Stimulated activated naive B cell treated with anti-CD40 and anti-IgM and Interleukin-4, amounts not matched to agents 10 μg/mL and 1 μg/mL and 100 μg/mL, for 72 hours (primary cell): ENCODE results near the gene PCDHGC3.

ENCODE experiments used
- ATAC-seq, 2 donors: fragments of 150-1000 bp; cut with Tn5 transposase; replicated peaks; 2 replicates each; pipeline ENCODE4 v1.10.0; 2021; ENCODE audit warnings: moderate library complexity in 1 of 2
- DNase-seq: peaks from one replicate; pipeline ENCODE4 v3.0.0; 2021
- H3K27ac Mint-ChIP-seq: one replicate; pipeline ENCODE4 v1.8.0; 2022; ENCODE audit warnings: mild to moderate bottlenecking, mixed read lengths
- H3K27me3 Mint-ChIP-seq, 2 donors: one replicate each; pipeline ENCODE4 v1.8.0; 2022; ENCODE audit warnings: mixed read lengths in 2 of 2
- H3K36me3 Mint-ChIP-seq, 2 donors: one replicate each; pipeline ENCODE4 v1.8.0; 2022; ENCODE audit warnings: mixed read lengths in 2 of 2, mild to moderate bottlenecking in 1 of 2
- H3K4me1 Mint-ChIP-seq, 2 donors: one replicate each; pipeline ENCODE4 v1.8.0; 2022; ENCODE audit warnings: mixed read lengths in 2 of 2, mild to moderate bottlenecking in 1 of 2
- H3K4me3 Mint-ChIP-seq, 2 donors: one replicate each; pipeline ENCODE4 v1.8.0; 2022; ENCODE audit warnings: mild to moderate bottlenecking in 2 of 2, mixed read lengths in 2 of 2, moderate library complexity in 1 of 2
- H3K9me3 Mint-ChIP-seq, 2 donors: one replicate each; pipeline ENCODE4 v1.8.0; 2022; ENCODE audit warnings: mixed read lengths in 2 of 2, mild to moderate bottlenecking in 1 of 2

Gene PCDHGC3

GRCh38 chr5:141476132-141476911 lies 556 bp downstream of the PCDHGC3 start:
- peak; percentile 19 to 45 for ATAC-seq

DNA sequence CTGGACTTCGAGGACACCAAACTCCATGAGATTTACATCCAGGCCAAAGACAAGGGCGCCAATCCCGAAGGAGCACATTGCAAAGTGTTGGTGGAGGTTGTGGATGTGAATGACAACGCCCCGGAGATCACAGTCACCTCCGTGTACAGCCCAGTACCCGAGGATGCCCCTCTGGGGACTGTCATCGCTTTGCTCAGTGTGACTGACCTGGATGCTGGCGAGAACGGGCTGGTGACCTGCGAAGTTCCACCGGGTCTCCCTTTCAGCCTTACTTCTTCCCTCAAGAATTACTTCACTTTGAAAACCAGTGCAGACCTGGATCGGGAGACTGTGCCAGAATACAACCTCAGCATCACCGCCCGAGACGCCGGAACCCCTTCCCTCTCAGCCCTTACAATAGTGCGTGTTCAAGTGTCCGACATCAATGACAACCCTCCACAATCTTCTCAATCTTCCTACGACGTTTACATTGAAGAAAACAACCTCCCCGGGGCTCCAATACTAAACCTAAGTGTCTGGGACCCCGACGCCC lies 1.3 kb downstream of the PCDHGC3 start:
- peaks cover 18 to 29% of the 10 kb centered on the region in 2 donors for H3K4me1 Mint-ChIP-seq
- no peaks in the 10 kb centered on the region for H3K9me3 Mint-ChIP-seq
- DNase-seq: no peak
- peak overlapping the region; percentile 82 to 94 for H3K4me3 Mint-ChIP-seq
- H3K36me3 Mint-ChIP-seq: peaks cover 0 to 5% of the 10 kb centered on the region in 2 donors
- H3K27ac Mint-ChIP-seq: no peak overlapping the region
- no peak for ATAC-seq
- H3K27me3 Mint-ChIP-seq: peaks cover 55 to 75% of the 10 kb centered on the region in 2 donors

More at GRCh38 chr5:141476132-141476911, 556 bp downstream of the PCDHGC3 start:
- DNase-seq: no peak
- no peaks in the 10 kb centered on the region for H3K9me3 Mint-ChIP-seq
- peaks cover 0 to 5% of the 10 kb centered on the region in 2 donors for H3K36me3 Mint-ChIP-seq
- peaks cover 18 to 29% of the 10 kb centered on the region in 2 donors for H3K4me1 Mint-ChIP-seq
- peak overlapping the region; percentile 88 for H3K27ac Mint-ChIP-seq
- peaks cover 55 to 73% of the 10 kb centered on the region in 2 donors for H3K27me3 Mint-ChIP-seq
- peak overlapping the region; percentile 82 to 94 for H3K4me3 Mint-ChIP-seq

DNA sequence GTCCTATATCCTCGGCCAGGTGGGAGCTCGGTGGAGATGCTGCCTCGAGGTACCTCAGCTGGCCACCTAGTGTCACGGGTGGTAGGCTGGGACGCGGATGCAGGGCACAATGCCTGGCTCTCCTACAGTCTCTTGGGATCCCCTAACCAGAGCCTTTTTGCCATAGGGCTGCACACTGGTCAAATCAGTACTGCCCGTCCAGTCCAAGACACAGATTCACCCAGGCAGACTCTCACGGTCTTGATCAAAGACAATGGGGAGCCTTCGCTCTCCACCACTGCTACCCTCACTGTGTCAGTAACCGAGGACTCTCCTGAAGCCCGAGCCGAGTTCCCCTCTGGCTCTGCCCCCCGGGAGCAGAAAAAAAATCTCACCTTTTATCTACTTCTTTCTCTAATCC lies 2.0 kb downstream of the PCDHGC3 start:
- Mint-ChIP-seq H3K9me3 (no peaks in the 10 kb centered on the region), H3K4me1 (peaks cover 18 to 29% of the 10 kb centered on the region in 2 donors), H3K4me3 (no peak overlapping the region), H3K36me3 (peaks cover 0 to 5% of the 10 kb centered on the region in 2 donors), H3K27ac (no peak overlapping the region), H3K27me3 (peaks cover 60 to 82% of the 10 kb centered on the region in 2 donors)
- ATAC-seq: no peak
- no peak for DNase-seq

GRCh38 chr5:141478321-141478945 lies 2.7 kb downstream of the PCDHGC3 start:
- H3K27ac Mint-ChIP-seq: no peak overlapping the region
- peaks cover 18 to 29% of the 10 kb centered on the region in 2 donors for H3K4me1 Mint-ChIP-seq
- peaks cover 0 to 5% of the 10 kb centered on the region in 2 donors for H3K36me3 Mint-ChIP-seq
- peaks cover 66 to 85% of the 10 kb centered on the region in 2 donors for H3K27me3 Mint-ChIP-seq
- H3K9me3 Mint-ChIP-seq: no peaks in the 10 kb centered on the region
- no peak for DNase-seq
- H3K4me3 Mint-ChIP-seq: no peak overlapping the region
- ATAC-seq: no peak

DNA sequence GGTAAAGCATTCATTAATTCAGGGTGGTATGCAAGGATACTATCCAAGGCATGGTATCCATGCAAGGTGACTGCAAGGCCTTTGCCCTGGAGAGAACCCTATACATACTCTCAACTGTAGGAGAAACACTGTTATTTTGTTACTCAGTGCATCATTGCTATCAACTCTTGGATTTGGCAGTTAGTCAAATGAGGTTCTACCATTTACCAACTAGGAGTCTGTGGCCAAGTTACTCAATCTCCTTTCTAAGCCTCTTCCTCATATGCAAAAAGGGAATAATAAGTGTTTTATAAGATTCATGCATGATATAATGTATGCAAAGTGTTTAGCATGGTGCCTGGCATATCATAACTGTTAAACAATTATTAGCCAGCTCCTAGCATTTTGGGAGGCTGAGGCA lies 4.0 kb downstream of the PCDHGC3 start:
- Mint-ChIP-seq H3K4me1 (peaks cover 23 to 35% of the 10 kb centered on the region in 2 donors), H3K27ac (no peak overlapping the region), H3K27me3 (peaks cover 76 to 85% of the 10 kb centered on the region in 2 donors), H3K4me3 (no peak overlapping the region), H3K9me3 (no peaks in the 10 kb centered on the region), H3K36me3 (peaks cover 0 to 5% of the 10 kb centered on the region in 2 donors)
- ATAC-seq: no peak
- no peak for DNase-seq

- peaks cover 74 to 81% of the 10 kb centered on the region in 2 donors for H3K27me3 Mint-ChIP-seq
- ATAC-seq (no peak), DNase-seq (no peak)
- H3K27ac Mint-ChIP-seq: no peak overlapping the region
- no peaks in the 10 kb centered on the region for H3K36me3 Mint-ChIP-seq
- H3K9me3 Mint-ChIP-seq: no peaks in the 10 kb centered on the region
- peaks cover 8 to 11% of the 10 kb centered on the region in 2 donors for H3K4me1 Mint-ChIP-seq
- no peak overlapping the region for H3K4me3 Mint-ChIP-seq
Observed at GRCh38 chr5:141483902-141484301, 8.1 kb downstream of the PCDHGC3 start.

DNA sequence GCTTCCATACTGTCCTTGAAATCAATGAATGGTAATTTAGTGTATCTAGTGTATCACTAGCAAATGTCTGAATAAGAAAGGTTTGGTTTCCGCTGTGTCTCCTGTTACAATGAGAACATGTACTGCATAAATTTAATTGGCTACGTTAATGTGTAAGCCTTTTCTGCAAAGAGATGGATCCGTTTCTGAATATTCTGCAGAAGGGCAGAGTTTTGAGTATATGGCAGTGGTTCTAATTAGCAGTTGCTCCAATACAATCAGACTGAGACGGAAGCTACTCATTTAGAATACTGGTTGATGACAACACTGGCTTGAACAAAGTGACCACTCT lies 8.5 kb downstream of the PCDHGC3 start:
- Mint-ChIP-seq H3K36me3 (no peaks in the 10 kb centered on the region), H3K4me3 (no peak overlapping the region), H3K27ac (no peak overlapping the region), H3K27me3 (peaks cover 77 to 84% of the 10 kb centered on the region in 2 donors), H3K4me1 (peaks cover 8 to 11% of the 10 kb centered on the region in 2 donors), H3K9me3 (no peaks in the 10 kb centered on the region)
- ATAC-seq: no peak
- DNase-seq: no peak

DNA sequence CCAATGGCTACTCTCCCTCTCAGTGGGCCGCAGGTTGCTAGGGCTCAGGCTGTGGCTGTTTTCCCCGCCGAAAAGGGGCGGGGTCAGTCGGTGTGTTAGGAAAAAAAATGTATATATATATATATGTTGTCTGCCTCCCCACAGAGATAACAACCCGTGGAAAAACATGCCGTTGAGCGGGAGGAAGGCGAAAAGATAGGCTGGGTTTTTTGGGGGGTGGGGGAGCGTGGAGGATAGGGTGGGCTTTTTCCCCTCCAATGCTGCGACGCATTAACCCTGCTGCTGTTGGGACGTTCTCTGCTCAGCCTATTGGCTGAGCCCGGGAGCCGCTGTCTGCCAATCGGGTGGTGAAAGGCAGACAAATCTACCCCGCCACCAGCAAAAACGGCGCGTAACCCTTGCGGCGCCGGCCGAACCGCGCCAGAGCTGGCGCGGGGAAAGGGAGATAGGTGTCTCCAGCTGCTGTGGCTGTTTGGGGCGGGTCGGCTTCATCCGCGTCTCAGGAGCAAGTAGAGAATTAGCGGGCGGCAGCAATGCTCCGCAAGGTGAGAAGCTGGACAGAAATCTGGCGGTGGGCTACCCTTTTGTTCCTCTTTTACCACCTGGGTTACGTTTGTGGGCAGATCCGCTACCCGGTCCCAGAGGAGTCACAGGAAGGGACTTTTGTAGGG lies 9.0 kb downstream of the PCDHGC3 start, which contains the start of gene PCDHGC4:
Gene PCDHGC4 (plus strand): TSS at position 390 of the 671 bp plus-strand sequence. CDS start 144 bp downstream, at position 534.
- ATAC-seq (no peak), DNase-seq (no peak)
- peak within 1 kb of the TSS; percentile 17 to 65 for H3K4me3 Mint-ChIP-seq
- H3K27ac Mint-ChIP-seq: no peak within 1 kb of the TSS
- H3K27me3 Mint-ChIP-seq: peaks cover 77 to 84% of the 10 kb centered on the region in 2 donors
- H3K9me3 Mint-ChIP-seq: no peaks in the 10 kb centered on the region
- H3K4me1 Mint-ChIP-seq: peaks cover 8 to 11% of the 10 kb centered on the region in 2 donors
- H3K36me3 Mint-ChIP-seq: no peaks in the 10 kb centered on the region

DNA sequence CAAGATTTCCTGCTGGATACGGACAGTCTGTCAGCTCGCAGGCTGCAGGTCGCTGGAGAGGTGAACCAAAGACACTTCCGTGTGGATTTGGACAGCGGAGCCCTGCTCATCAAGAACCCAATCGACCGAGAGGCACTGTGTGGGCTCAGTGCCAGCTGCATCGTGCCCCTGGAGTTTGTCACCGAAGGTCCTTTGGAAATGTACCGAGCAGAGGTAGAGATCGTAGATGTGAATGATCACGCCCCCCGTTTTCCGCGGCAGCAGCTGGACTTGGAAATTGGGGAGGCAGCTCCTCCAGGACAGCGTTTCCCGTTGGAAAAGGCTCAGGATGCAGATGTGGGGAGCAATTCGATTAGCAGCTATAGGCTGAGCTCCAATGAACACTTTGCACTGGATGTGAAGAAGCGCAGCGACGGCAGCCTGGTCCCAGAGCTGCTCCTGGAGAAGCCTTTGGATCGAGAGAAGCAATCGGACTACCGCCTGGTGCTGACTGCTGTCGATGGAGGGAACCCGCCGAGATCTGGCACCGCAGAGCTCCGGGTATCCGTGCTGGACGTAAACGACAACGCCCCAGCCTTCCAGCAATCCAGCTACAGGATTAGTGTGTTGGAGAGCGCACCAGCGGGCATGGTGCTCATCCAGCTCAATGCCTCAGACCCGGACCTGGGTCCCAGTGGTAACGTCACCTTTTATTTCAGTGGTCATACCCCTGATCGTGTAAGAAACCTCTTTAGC lies 9.7 kb downstream of the PCDHGC3 start:
- H3K4me1 Mint-ChIP-seq: peaks cover 8 to 11% of the 10 kb centered on the region in 2 donors
- no peak for ATAC-seq
- peaks cover 79 to 85% of the 10 kb centered on the region in 2 donors for H3K27me3 Mint-ChIP-seq
- no peak overlapping the region for H3K4me3 Mint-ChIP-seq
- no peaks in the 10 kb centered on the region for H3K9me3 Mint-ChIP-seq
- H3K36me3 Mint-ChIP-seq: no peaks in the 10 kb centered on the region
- DNase-seq: no peak
- H3K27ac Mint-ChIP-seq: no peak overlapping the region

- Mint-ChIP-seq H3K36me3 (peaks cover 0 to 4% of the 10 kb centered on the region in 2 donors), H3K27ac (no peak overlapping the region), H3K4me1 (peaks cover 9 to 11% of the 10 kb centered on the region in 2 donors), H3K9me3 (no peaks in the 10 kb centered on the region), H3K4me3 (no peak overlapping the region), H3K27me3 (peaks cover 79 to 86% of the 10 kb centered on the region in 2 donors)
- DNase-seq (no peak), ATAC-seq (no peak)
Observed at GRCh38 chr5:141486091-141486490, 10.3 kb downstream of the PCDHGC3 start.

DNA sequence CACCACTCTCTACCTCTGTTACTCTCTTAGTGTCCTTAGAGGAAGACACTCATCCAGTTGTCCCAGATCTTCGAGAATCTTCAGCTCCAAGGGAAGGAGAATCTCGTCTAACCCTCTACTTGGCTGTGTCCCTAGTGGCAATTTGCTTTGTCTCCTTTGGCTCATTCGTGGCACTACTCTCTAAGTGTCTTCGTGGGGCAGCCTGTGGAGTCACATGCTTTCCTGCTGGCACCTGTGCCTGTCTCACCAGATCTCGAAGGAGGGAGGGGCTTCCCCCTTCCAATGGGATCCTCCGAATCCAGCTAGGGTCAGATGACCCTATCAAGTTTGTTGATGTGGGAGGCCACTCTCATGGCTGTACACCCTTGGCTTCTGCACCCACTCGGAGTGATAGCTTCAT lies 11.4 kb downstream of the PCDHGC3 start:
- no peak for DNase-seq
- H3K4me3 Mint-ChIP-seq: no peak overlapping the region
- no peaks in the 10 kb centered on the region for H3K9me3 Mint-ChIP-seq
- peaks cover 0 to 6% of the 10 kb centered on the region in 2 donors for H3K36me3 Mint-ChIP-seq
- peaks cover 85 to 94% of the 10 kb centered on the region in 2 donors for H3K27me3 Mint-ChIP-seq
- H3K4me1 Mint-ChIP-seq: peaks cover 15 to 16% of the 10 kb centered on the region in 2 donors
- no peak for ATAC-seq
- no peak overlapping the region for H3K27ac Mint-ChIP-seq

GRCh38 chr5:141488591-141489561 lies 13.1 kb downstream of the PCDHGC3 start, which contains the start of gene PCDHGC5:
Gene PCDHGC5 (plus strand): TSS chr5:141489081. CDS start chr5:141489241, 160 bp downstream.
- Mint-ChIP-seq H3K27ac (no peak within 1 kb of the TSS), H3K27me3 (peaks cover 70 to 83% of the 10 kb centered on the region in 2 donors), H3K9me3 (no peaks in the 10 kb centered on the region), H3K4me1 (peaks cover 18% of the 10 kb centered on the region in 2 donors), H3K4me3 (no peak within 1 kb of the TSS), H3K36me3 (peaks cover 0 to 7% of the 10 kb centered on the region in 2 donors)
- ATAC-seq (no peak), DNase-seq (no peak)

DNA sequence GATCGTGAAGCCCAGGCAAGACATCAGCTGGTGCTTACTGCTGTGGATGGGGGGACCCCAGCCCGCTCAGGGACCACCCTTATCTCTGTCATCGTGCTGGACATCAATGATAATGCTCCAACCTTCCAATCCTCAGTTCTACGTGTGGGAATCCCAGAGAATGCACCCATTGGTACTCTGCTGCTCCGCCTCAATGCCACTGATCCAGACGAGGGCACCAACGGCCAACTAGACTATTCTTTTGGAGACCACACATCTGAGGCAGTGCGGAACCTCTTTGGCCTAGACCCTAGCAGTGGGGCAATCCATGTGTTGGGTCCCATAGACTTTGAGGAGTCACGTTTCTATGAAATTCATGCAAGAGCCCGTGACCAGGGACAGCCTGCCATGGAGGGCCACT lies 14.1 kb downstream of the PCDHGC3 start:
- H3K27ac Mint-ChIP-seq: no peak overlapping the region
- H3K9me3 Mint-ChIP-seq: no peaks in the 10 kb centered on the region
- H3K27me3 Mint-ChIP-seq: peaks cover 61 to 83% of the 10 kb centered on the region in 2 donors
- no peak overlapping the region for H3K4me3 Mint-ChIP-seq
- DNase-seq (no peak), ATAC-seq (no peak)
- peaks cover 0 to 7% of the 10 kb centered on the region in 2 donors for H3K36me3 Mint-ChIP-seq
- peaks cover 12% of the 10 kb centered on the region in 2 donors for H3K4me1 Mint-ChIP-seq
